ENCODE data around the gene NRIP1. TPM values are rescaled to one million over a fixed set of nuclear protein-coding genes. Genes with fewer than 3 reads are reported as not detected.

NRIP1 gene
- total and polyA plus RNA-seq, 2 donors (not counting 1 experiment from before 2014, with no cell fraction given): 3.3 to 32.1 TPM

DNA sequence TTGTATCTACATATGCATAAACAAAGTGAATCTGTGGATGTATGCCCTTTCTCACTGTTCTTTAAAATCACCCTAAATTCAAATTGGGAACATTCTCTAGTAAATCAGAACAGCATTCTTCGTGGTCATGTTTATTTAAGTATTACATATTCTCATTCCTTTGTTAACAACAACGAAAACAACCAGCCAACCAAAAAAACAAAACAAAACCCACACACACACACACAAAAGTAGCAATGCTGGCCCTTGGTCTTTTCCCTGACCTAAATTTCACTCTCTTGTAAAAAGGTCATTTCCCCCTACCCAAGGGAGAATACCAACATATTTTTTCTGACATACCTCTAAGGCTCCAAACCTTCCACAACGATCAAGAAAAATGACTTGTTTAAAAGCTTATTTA lies 102.6 kb downstream of the NRIP1 start:
- ATAC-seq (ENCODE audit: low read depth): no peak
- no peaks in the 10 kb centered on the region for H3K9me3 ChIP-seq (ENCODE audit: control extremely low read depth in 1 of 3, control insufficient read depth in 2 of 3, insufficient read depth in 1 of 3, low read length in 2 of 3)
- no peak for DNase-seq
- H3K4me2 ChIP-seq (replicated peaks; ENCODE audit: low read depth, low read length, poor library complexity, severe bottlenecking): no peak overlapping the region
- intact Hi-C loops (cut with micrococcal nuclease): no loop called here
- H3K9me3 Mint-ChIP-seq (ENCODE audit: insufficient read depth): no peaks in the 10 kb centered on the region
- ChIA-PET POLR2A (no interaction called here), CTCF (no interaction called here)
- no peak overlapping the region for H3K9ac ChIP-seq (ENCODE audit: low read length)
- no peaks in the 10 kb centered on the region for H3K79me2 ChIP-seq (ENCODE audit: control insufficient read depth, insufficient read depth, low read length)
- no peaks in the 10 kb centered on the region for H3K27me3 Mint-ChIP-seq
- no peaks in the 10 kb centered on the region for H3K4me1 Mint-ChIP-seq
- H3K27ac Mint-ChIP-seq: no peak overlapping the region
- no peaks in the 10 kb centered on the region for H4K20me1 ChIP-seq (ENCODE audit: control insufficient read depth, insufficient read depth, low read length, poor library complexity, severe bottlenecking)
- no peak overlapping the region for H3K4me3 Mint-ChIP-seq
- TF ChIP-seq EZH2 (IDR thresholded peaks at IDR 0.05; ENCODE audit: borderline replicate concordance, insufficient read depth, low read depth, low read length, poor library complexity, severe bottlenecking): no peak
- TF ChIP-seq, protein P1, sequence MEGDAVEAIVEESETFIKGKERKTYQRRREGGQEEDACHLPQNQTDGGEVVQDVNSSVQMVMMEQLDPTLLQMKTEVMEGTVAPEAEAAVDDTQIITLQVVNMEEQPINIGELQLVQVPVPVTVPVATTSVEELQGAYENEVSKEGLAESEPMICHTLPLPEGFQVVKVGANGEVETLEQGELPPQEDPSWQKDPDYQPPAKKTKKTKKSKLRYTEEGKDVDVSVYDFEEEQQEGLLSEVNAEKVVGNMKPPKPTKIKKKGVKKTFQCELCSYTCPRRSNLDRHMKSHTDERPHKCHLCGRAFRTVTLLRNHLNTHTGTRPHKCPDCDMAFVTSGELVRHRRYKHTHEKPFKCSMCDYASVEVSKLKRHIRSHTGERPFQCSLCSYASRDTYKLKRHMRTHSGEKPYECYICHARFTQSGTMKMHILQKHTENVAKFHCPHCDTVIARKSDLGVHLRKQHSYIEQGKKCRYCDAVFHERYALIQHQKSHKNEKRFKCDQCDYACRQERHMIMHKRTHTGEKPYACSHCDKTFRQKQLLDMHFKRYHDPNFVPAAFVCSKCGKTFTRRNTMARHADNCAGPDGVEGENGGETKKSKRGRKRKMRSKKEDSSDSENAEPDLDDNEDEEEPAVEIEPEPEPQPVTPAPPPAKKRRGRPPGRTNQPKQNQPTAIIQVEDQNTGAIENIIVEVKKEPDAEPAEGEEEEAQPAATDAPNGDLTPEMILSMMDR (IDR thresholded peaks at IDR 0.05): no peak
- H2AFZ ChIP-seq (ENCODE audit: insufficient read depth, low read depth, low read length, poor library complexity, severe bottlenecking): no peak overlapping the region
- H3K4me1 ChIP-seq (ENCODE audit: control insufficient read depth in 2 of 2, insufficient read depth in 2 of 2, low read length in 2 of 2): no peaks in the 10 kb centered on the region
- 100% methylated on average over 1 of the region's 3 CpGs for WGBS (ENCODE audit: insufficient coverage)
- no peak overlapping the region for H3K27ac ChIP-seq (ENCODE audit: low read length in 2 of 2)
- H3K27me3 ChIP-seq (replicated peaks in 1 of 4; ENCODE audit: control extremely low read depth in 1 of 4, control insufficient read depth in 3 of 4, insufficient read depth in 4 of 4, low read length in 3 of 4): no peaks in the 10 kb centered on the region
- H3K36me3 ChIP-seq (replicated peaks in 1 of 2; ENCODE audit: control extremely low read depth in 1 of 2, control insufficient read depth in 1 of 2, extremely low read depth in 1 of 2, insufficient read depth in 2 of 2, low read length in 1 of 2): peaks cover 3 to 14% of the 10 kb centered on the region in 2 experiments
- no peak overlapping the region for H3K4me3 ChIP-seq (ENCODE audit: control extremely low read depth in 1 of 5, extremely low read depth in 1 of 5, insufficient read depth in 1 of 5, low read depth in 2 of 5, low read length in 4 of 5)

DNA sequence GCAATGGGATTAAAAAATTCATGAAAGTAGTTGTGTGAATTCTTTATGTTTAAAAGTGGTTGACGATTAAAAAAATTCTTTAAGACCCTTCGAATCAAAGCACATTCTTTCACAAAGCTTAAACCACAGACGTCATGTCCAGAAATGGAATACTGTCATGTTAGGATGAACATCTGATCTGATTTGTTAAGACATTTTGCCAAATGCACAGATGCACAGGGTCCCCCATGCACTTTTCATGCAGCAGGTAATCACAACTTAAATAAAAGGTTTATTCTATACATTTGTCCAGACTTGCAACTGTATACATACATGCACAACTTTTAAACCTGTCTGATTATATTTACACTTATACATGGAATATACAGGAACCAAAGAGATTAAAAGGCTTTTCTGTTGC lies 103.3 kb downstream of the NRIP1 start:
- Histone ChIP-seq H3K36me3 (replicated peaks in 1 of 2; ENCODE audit: control extremely low read depth in 1 of 2, control insufficient read depth in 1 of 2, extremely low read depth in 1 of 2, insufficient read depth in 2 of 2, low read length in 1 of 2) (peaks cover 0 to 7% of the 10 kb centered on the region in 2 experiments), H3K27ac (ENCODE audit: low read length in 2 of 2) (no peak overlapping the region), H3K4me3 (ENCODE audit: control extremely low read depth in 1 of 5, extremely low read depth in 1 of 5, insufficient read depth in 1 of 5, low read depth in 2 of 5, low read length in 4 of 5) (no peak overlapping the region), H3K4me1 (ENCODE audit: control insufficient read depth in 2 of 2, insufficient read depth in 2 of 2, low read length in 2 of 2) (no peaks in the 10 kb centered on the region), H2AFZ (ENCODE audit: insufficient read depth, low read depth, low read length, poor library complexity, severe bottlenecking) (no peak overlapping the region), H3K27me3 (replicated peaks in 1 of 4; ENCODE audit: control extremely low read depth in 1 of 4, control insufficient read depth in 3 of 4, insufficient read depth in 4 of 4, low read length in 3 of 4) (no peaks in the 10 kb centered on the region), H3K9me3 (ENCODE audit: control extremely low read depth in 1 of 3, control insufficient read depth in 2 of 3, insufficient read depth in 1 of 3, low read length in 2 of 3) (no peaks in the 10 kb centered on the region), H3K9ac (ENCODE audit: low read length) (no peak overlapping the region), H4K20me1 (ENCODE audit: control insufficient read depth, insufficient read depth, low read length, poor library complexity, severe bottlenecking) (no peaks in the 10 kb centered on the region), H3K4me2 (replicated peaks; ENCODE audit: low read depth, low read length, poor library complexity, severe bottlenecking) (no peak overlapping the region), H3K79me2 (ENCODE audit: control insufficient read depth, insufficient read depth, low read length) (no peaks in the 10 kb centered on the region)
- Mint-ChIP-seq H3K4me3 (no peak overlapping the region), H3K9me3 (ENCODE audit: insufficient read depth) (no peaks in the 10 kb centered on the region), H3K27me3 (no peaks in the 10 kb centered on the region), H3K27ac (no peak overlapping the region), H3K4me1 (no peaks in the 10 kb centered on the region)
- intact Hi-C loops (cut with micrococcal nuclease): no loop called here
- ATAC-seq (ENCODE audit: low read depth) (no peak), DNase-seq (no peak)
- TF ChIP-seq, protein P1 (IDR thresholded peaks at IDR 0.05): no peak
- TF ChIP-seq EZH2 (IDR thresholded peaks at IDR 0.05; ENCODE audit: borderline replicate concordance, insufficient read depth, low read depth, low read length, poor library complexity, severe bottlenecking): no peak
- no CpG with 5 or more reads among the region's 3 CpGs for WGBS (ENCODE audit: insufficient coverage)
- ChIA-PET POLR2A (no interaction called here), CTCF (no interaction called here)

All from B cell (primary cell).